ENCODE results near the gene STK40.

STK40 gene

GRCh38 chr1:36385410-36386264 lies at the start of gene STK40:
TSS of gene STK40 (minus strand) at chr1:36385924. CDS start at chr1:36361332, 24,592 bp downstream.
- Histone ChIP-seq H3K9ac (ENCODE audit: low read depth, low read length) (peak within 1 kb of the TSS; percentile 92), H3K9me3 (ENCODE audit: control insufficient read depth, insufficient read depth, low read length) (no peaks in the 10 kb centered on the region), H3K27me3 (ENCODE audit: control insufficient read depth, insufficient read depth, low read length) (no peaks in the 10 kb centered on the region), H3K36me3 (ENCODE audit: control insufficient read depth, insufficient read depth, low read length) (peaks cover under 1% of the 10 kb centered on the region), H3K4me1 (ENCODE audit: control insufficient read depth, insufficient read depth, low read length) (peaks cover 19% of the 10 kb centered on the region), H3K4me3 (ENCODE audit: low read depth, low read length) (peak within 1 kb of the TSS; percentile 78)

- no peaks in the 10 kb centered on the region for H3K4me1 ChIP-seq (ENCODE audit: control insufficient read depth, insufficient read depth, low read length)
- H3K4me3 ChIP-seq (ENCODE audit: low read depth, low read length) = no peak overlapping the region
- no peaks in the 10 kb centered on the region for H3K27me3 ChIP-seq (ENCODE audit: control insufficient read depth, insufficient read depth, low read length)
- peaks cover 2% of the 10 kb centered on the region for H3K36me3 ChIP-seq (ENCODE audit: control insufficient read depth, insufficient read depth, low read length)
- no peaks in the 10 kb centered on the region for H3K9me3 ChIP-seq (ENCODE audit: control insufficient read depth, insufficient read depth, low read length)
- H3K9ac ChIP-seq (ENCODE audit: low read depth, low read length) = no peak overlapping the region
These were observed 47.4 kb upstream of the STK40 start for GRCh38 chr1:36433102-36433501.

- no peak overlapping the region for H3K9ac ChIP-seq (ENCODE audit: low read depth, low read length)
- no peaks in the 10 kb centered on the region for H3K9me3 ChIP-seq (ENCODE audit: control insufficient read depth, insufficient read depth, low read length)
- no peaks in the 10 kb centered on the region for H3K4me1 ChIP-seq (ENCODE audit: control insufficient read depth, insufficient read depth, low read length)
- H3K27me3 ChIP-seq (ENCODE audit: control insufficient read depth, insufficient read depth, low read length) = no peaks in the 10 kb centered on the region
- H3K36me3 ChIP-seq (ENCODE audit: control insufficient read depth, insufficient read depth, low read length) = peaks cover 2% of the 10 kb centered on the region
- H3K4me3 ChIP-seq (ENCODE audit: low read depth, low read length) = no peak overlapping the region
These were observed 46.9 kb upstream of the STK40 start for GRCh38 chr1:36432616-36433015.

- no peaks in the 10 kb centered on the region for H3K4me1 ChIP-seq (ENCODE audit: control insufficient read depth, insufficient read depth, low read length)
- no peak overlapping the region for H3K9ac ChIP-seq (ENCODE audit: low read depth, low read length)
- no peaks in the 10 kb centered on the region for H3K9me3 ChIP-seq (ENCODE audit: control insufficient read depth, insufficient read depth, low read length)
- no peaks in the 10 kb centered on the region for H3K27me3 ChIP-seq (ENCODE audit: control insufficient read depth, insufficient read depth, low read length)
- no peaks in the 10 kb centered on the region for H3K36me3 ChIP-seq (ENCODE audit: control insufficient read depth, insufficient read depth, low read length)
- H3K4me3 ChIP-seq (ENCODE audit: low read depth, low read length) = no peak overlapping the region
These were observed 40.1 kb upstream of the STK40 start for GRCh38 chr1:36425791-36426190.

- no peak overlapping the region for H3K9ac ChIP-seq (ENCODE audit: low read depth, low read length)
- H3K36me3 ChIP-seq (ENCODE audit: control insufficient read depth, insufficient read depth, low read length) = no peaks in the 10 kb centered on the region
- no peak overlapping the region for H3K4me3 ChIP-seq (ENCODE audit: low read depth, low read length)
- H3K27me3 ChIP-seq (ENCODE audit: control insufficient read depth, insufficient read depth, low read length) = no peaks in the 10 kb centered on the region
- no peaks in the 10 kb centered on the region for H3K9me3 ChIP-seq (ENCODE audit: control insufficient read depth, insufficient read depth, low read length)
- H3K4me1 ChIP-seq (ENCODE audit: control insufficient read depth, insufficient read depth, low read length) = no peaks in the 10 kb centered on the region
These were observed 35.9 kb upstream of the STK40 start for GRCh38 chr1:36421649-36422048.

GRCh38 chr1:36420836-36421317 lies 35.2 kb upstream of the STK40 start:
- Histone ChIP-seq H3K4me3 (ENCODE audit: low read depth, low read length) (no peak overlapping the region), H3K9me3 (ENCODE audit: control insufficient read depth, insufficient read depth, low read length) (no peaks in the 10 kb centered on the region), H3K36me3 (ENCODE audit: control insufficient read depth, insufficient read depth, low read length) (no peaks in the 10 kb centered on the region), H3K9ac (ENCODE audit: low read depth, low read length) (no peak overlapping the region), H3K4me1 (ENCODE audit: control insufficient read depth, insufficient read depth, low read length) (no peaks in the 10 kb centered on the region), H3K27me3 (ENCODE audit: control insufficient read depth, insufficient read depth, low read length) (no peaks in the 10 kb centered on the region)

- H3K4me1 ChIP-seq (ENCODE audit: control insufficient read depth, insufficient read depth, low read length) = no peaks in the 10 kb centered on the region
- no peaks in the 10 kb centered on the region for H3K36me3 ChIP-seq (ENCODE audit: control insufficient read depth, insufficient read depth, low read length)
- no peaks in the 10 kb centered on the region for H3K9me3 ChIP-seq (ENCODE audit: control insufficient read depth, insufficient read depth, low read length)
- no peaks in the 10 kb centered on the region for H3K27me3 ChIP-seq (ENCODE audit: control insufficient read depth, insufficient read depth, low read length)
- H3K4me3 ChIP-seq (ENCODE audit: low read depth, low read length) = no peak overlapping the region
- no peak overlapping the region for H3K9ac ChIP-seq (ENCODE audit: low read depth, low read length)
These were observed 34.7 kb upstream of the STK40 start for GRCh38 chr1:36420409-36420808.

GRCh38 chr1:36419569-36419968 lies 33.8 kb upstream of the STK40 start:
- no peak overlapping the region for H3K9ac ChIP-seq (ENCODE audit: low read depth, low read length)
- H3K36me3 ChIP-seq (ENCODE audit: control insufficient read depth, insufficient read depth, low read length) = no peaks in the 10 kb centered on the region
- H3K27me3 ChIP-seq (ENCODE audit: control insufficient read depth, insufficient read depth, low read length) = no peaks in the 10 kb centered on the region
- no peaks in the 10 kb centered on the region for H3K9me3 ChIP-seq (ENCODE audit: control insufficient read depth, insufficient read depth, low read length)
- H3K4me3 ChIP-seq (ENCODE audit: low read depth, low read length) = no peak overlapping the region
- no peaks in the 10 kb centered on the region for H3K4me1 ChIP-seq (ENCODE audit: control insufficient read depth, insufficient read depth, low read length)

- Histone ChIP-seq H3K27me3 (ENCODE audit: control insufficient read depth, insufficient read depth, low read length) (no peaks in the 10 kb centered on the region), H3K36me3 (ENCODE audit: control insufficient read depth, insufficient read depth, low read length) (no peaks in the 10 kb centered on the region), H3K4me3 (ENCODE audit: low read depth, low read length) (no peak overlapping the region), H3K9me3 (ENCODE audit: control insufficient read depth, insufficient read depth, low read length) (no peaks in the 10 kb centered on the region), H3K9ac (ENCODE audit: low read depth, low read length) (no peak overlapping the region), H3K4me1 (ENCODE audit: control insufficient read depth, insufficient read depth, low read length) (no peaks in the 10 kb centered on the region)
These were observed 33.4 kb upstream of the STK40 start for GRCh38 chr1:36419140-36419539.

GRCh38 chr1:36417931-36418330 lies 32.2 kb upstream of the STK40 start:
- Histone ChIP-seq H3K4me1 (ENCODE audit: control insufficient read depth, insufficient read depth, low read length) (no peaks in the 10 kb centered on the region), H3K27me3 (ENCODE audit: control insufficient read depth, insufficient read depth, low read length) (no peaks in the 10 kb centered on the region), H3K9ac (ENCODE audit: low read depth, low read length) (no peak overlapping the region), H3K36me3 (ENCODE audit: control insufficient read depth, insufficient read depth, low read length) (no peaks in the 10 kb centered on the region), H3K9me3 (ENCODE audit: control insufficient read depth, insufficient read depth, low read length) (no peaks in the 10 kb centered on the region), H3K4me3 (ENCODE audit: low read depth, low read length) (no peak overlapping the region)

GRCh38 chr1:36415661-36416326 lies 30.1 kb upstream of the STK40 start:
- H3K9ac ChIP-seq (ENCODE audit: low read depth, low read length) = no peak overlapping the region

GRCh38 chr1:36414384-36414783 lies 28.7 kb upstream of the STK40 start:
- Histone ChIP-seq H3K9me3 (ENCODE audit: control insufficient read depth, insufficient read depth, low read length) (no peaks in the 10 kb centered on the region), H3K9ac (ENCODE audit: low read depth, low read length) (no peak overlapping the region), H3K4me3 (ENCODE audit: low read depth, low read length) (no peak overlapping the region), H3K4me1 (ENCODE audit: control insufficient read depth, insufficient read depth, low read length) (no peaks in the 10 kb centered on the region), H3K36me3 (ENCODE audit: control insufficient read depth, insufficient read depth, low read length) (no peaks in the 10 kb centered on the region), H3K27me3 (ENCODE audit: control insufficient read depth, insufficient read depth, low read length) (no peaks in the 10 kb centered on the region)

More at GRCh38 chr1:36415661-36416326, 30.1 kb upstream of the STK40 start:
- Histone ChIP-seq H3K27me3 (ENCODE audit: control insufficient read depth, insufficient read depth, low read length) (no peaks in the 10 kb centered on the region), H3K9me3 (ENCODE audit: control insufficient read depth, insufficient read depth, low read length) (no peaks in the 10 kb centered on the region), H3K4me3 (ENCODE audit: low read depth, low read length) (no peak overlapping the region), H3K36me3 (ENCODE audit: control insufficient read depth, insufficient read depth, low read length) (no peaks in the 10 kb centered on the region), H3K4me1 (ENCODE audit: control insufficient read depth, insufficient read depth, low read length) (no peaks in the 10 kb centered on the region)

Measured in iPS-15b (cell line).